ENCODE measurements around the gene COL4A5. TPM values are rescaled to one million over a fixed set of nuclear protein-coding genes. Genes with fewer than 3 reads are reported as not detected.

The COL4A5 gene
- total RNA-seq, 1 experiment from 2014 or later = 138 TPM

DNA sequence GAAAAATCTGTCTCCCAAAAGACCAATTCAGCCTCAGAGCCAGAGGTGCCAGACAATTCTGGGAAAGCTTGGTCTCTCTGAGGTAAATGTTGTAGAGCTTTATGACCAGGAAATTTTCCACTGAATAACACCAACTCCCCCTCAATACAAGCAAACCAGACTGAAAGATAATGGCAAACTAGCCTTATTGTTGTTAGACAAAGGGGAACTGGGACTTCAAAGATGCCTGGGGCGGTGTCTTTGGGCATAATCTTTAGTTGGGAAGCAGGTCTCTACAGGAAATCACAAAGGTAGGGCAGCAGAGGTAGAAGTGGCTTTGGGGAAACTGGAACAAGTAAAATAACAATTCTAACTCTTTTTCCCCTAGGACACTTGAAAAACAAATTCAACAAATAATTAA lies 13.4 kb upstream of the COL4A5 start:
- ChIA-PET POLR2A (interaction anchor here (0.6 kb wide), 1 partner anchor 14 kb away, joined by 3 read pairs; no protein-coding TSS in a partner anchor), CTCF (no interaction called here)
- H3K36me3 Mint-ChIP-seq (ENCODE audit: insufficient read depth, unreplicated experiment) = peaks cover 19% of the 10 kb centered on the region
- intact Hi-C loops (cut with micrococcal nuclease) = no loop called here
- no peak overlapping the region for H3K27ac Mint-ChIP-seq (ENCODE audit: low read depth, unreplicated experiment)
- H3K4me1 Mint-ChIP-seq (ENCODE audit: insufficient read depth, unreplicated experiment) = no peaks in the 10 kb centered on the region
- H3K9me3 Mint-ChIP-seq (ENCODE audit: unreplicated experiment) = no peaks in the 10 kb centered on the region
- H3K4me3 Mint-ChIP-seq (ENCODE audit: unreplicated experiment) = no peak overlapping the region
- peaks cover 97% of the 10 kb centered on the region for H3K27me3 Mint-ChIP-seq (ENCODE audit: insufficient read depth, unreplicated experiment)
- no TSS peak for BruUV-seq (replicated peaks)
- TF ChIP-seq, protein P1, sequence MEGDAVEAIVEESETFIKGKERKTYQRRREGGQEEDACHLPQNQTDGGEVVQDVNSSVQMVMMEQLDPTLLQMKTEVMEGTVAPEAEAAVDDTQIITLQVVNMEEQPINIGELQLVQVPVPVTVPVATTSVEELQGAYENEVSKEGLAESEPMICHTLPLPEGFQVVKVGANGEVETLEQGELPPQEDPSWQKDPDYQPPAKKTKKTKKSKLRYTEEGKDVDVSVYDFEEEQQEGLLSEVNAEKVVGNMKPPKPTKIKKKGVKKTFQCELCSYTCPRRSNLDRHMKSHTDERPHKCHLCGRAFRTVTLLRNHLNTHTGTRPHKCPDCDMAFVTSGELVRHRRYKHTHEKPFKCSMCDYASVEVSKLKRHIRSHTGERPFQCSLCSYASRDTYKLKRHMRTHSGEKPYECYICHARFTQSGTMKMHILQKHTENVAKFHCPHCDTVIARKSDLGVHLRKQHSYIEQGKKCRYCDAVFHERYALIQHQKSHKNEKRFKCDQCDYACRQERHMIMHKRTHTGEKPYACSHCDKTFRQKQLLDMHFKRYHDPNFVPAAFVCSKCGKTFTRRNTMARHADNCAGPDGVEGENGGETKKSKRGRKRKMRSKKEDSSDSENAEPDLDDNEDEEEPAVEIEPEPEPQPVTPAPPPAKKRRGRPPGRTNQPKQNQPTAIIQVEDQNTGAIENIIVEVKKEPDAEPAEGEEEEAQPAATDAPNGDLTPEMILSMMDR (IDR thresholded peaks at IDR 0.05; ENCODE audit: unreplicated experiment) = no peak
- no peak for DNase-seq (ENCODE audit: unreplicated experiment)

- DNase-seq (ENCODE audit: unreplicated experiment) = no peak
- H3K36me3 Mint-ChIP-seq (ENCODE audit: insufficient read depth, unreplicated experiment) = peaks cover 7% of the 10 kb centered on the region
- intact Hi-C loops (cut with micrococcal nuclease) = no loop called here
- H3K4me1 Mint-ChIP-seq (ENCODE audit: insufficient read depth, unreplicated experiment) = peaks cover 3% of the 10 kb centered on the region
- H3K9me3 Mint-ChIP-seq (ENCODE audit: unreplicated experiment) = no peaks in the 10 kb centered on the region
- no TSS peak for BruUV-seq (replicated peaks)
- no peak overlapping the region for H3K27ac Mint-ChIP-seq (ENCODE audit: low read depth, unreplicated experiment)
- CTCF ChIA-PET = interaction anchor here (0.6 to 0.9 kb wide), 2 partner anchors 211 to 235 kb away, joined by 3 to 4 read pairs; no protein-coding TSS in a partner anchor
- TF ChIP-seq, protein P1 (IDR thresholded peaks at IDR 0.05; ENCODE audit: unreplicated experiment) = no peak
- POLR2A ChIA-PET = interaction anchor here (0.7 to 4.4 kb wide), 6 partner anchors 24 to 124 kb away, joined by 3 to 26 read pairs (median 4); no protein-coding TSS in a partner anchor
- no peak overlapping the region for H3K4me3 Mint-ChIP-seq (ENCODE audit: unreplicated experiment)
- peaks cover 67% of the 10 kb centered on the region for H3K27me3 Mint-ChIP-seq (ENCODE audit: insufficient read depth, unreplicated experiment)
Measured at GRCh38 chrX:108435261-108435660, 4.4 kb upstream of the COL4A5 start.

DNA sequence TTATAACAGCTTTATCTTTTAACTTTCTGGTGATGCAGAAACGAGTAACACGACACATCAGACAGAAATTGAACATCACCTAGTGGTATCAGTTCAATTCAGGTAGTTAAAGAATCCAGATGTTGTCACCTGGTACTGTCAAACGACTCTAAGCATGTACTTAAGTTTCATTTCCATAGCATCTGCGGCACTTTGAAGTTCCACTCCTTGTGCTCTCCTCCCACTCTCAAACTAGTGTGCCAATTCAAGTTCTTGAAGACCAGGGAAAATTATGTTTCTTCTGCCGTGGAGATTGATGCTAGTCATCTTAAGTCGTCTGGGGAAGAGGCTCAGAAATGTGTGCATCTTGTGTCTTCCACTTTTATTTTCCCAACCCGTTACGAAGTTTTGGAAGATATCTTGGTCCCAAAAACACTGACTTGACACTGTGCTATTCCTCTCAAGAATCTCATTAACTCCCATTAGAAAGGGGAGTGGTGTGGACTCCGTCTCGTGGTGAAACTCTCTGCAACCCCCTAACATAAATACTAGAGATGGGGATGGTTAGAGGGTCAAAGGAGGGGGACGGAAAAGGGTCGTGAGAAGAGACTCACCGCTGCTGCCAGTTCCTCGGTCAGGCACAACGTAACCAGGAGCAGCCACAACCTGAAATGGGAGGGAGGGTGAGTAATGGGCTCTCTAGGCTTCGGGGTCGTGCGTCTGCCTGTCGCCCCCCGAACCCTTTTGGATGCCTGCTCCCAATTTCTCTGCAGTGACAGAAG lies 2.1 kb upstream of the COL4A5 start:
- Mint-ChIP-seq H3K9me3 (ENCODE audit: unreplicated experiment) (no peaks in the 10 kb centered on the region), H3K4me3 (ENCODE audit: unreplicated experiment) (peak overlapping the region; percentile 88), H3K4me1 (ENCODE audit: insufficient read depth, unreplicated experiment) (peaks cover 3% of the 10 kb centered on the region), H3K36me3 (ENCODE audit: insufficient read depth, unreplicated experiment) (no peaks in the 10 kb centered on the region), H3K27ac (ENCODE audit: low read depth, unreplicated experiment) (peak overlapping the region; percentile 68), H3K27me3 (ENCODE audit: insufficient read depth, unreplicated experiment) (peaks cover 54% of the 10 kb centered on the region)
- ChIA-PET POLR2A (interaction anchor here (0.6 to 7.7 kb wide), 17 partner anchors 10 to 216 kb away, joined by 3 to 152 read pairs (median 4); no protein-coding TSS in a partner anchor), CTCF (interaction anchor here (0.6 kb wide), 1 partner anchor 86 kb away, joined by 3 read pairs; no protein-coding TSS in a partner anchor)
- TF ChIP-seq, protein P1 (IDR thresholded peaks at IDR 0.05; ENCODE audit: unreplicated experiment) = no peak
- no peak for DNase-seq (ENCODE audit: unreplicated experiment)
- intact Hi-C loops (cut with micrococcal nuclease) = loop anchor here (1.0 to 2.0 kb wide), 2 partner anchors 39 to 124 kb away; no protein-coding TSS in a partner anchor
- no TSS peak for BruUV-seq (replicated peaks)

- Mint-ChIP-seq H3K9me3 (ENCODE audit: unreplicated experiment) (no peaks in the 10 kb centered on the region), H3K27me3 (ENCODE audit: insufficient read depth, unreplicated experiment) (peaks cover 48% of the 10 kb centered on the region), H3K27ac (ENCODE audit: low read depth, unreplicated experiment) (peak within 1 kb of the TSS; percentile 91), H3K36me3 (ENCODE audit: insufficient read depth, unreplicated experiment) (no peaks in the 10 kb centered on the region), H3K4me3 (ENCODE audit: unreplicated experiment) (peak within 1 kb of the TSS; percentile 88), H3K4me1 (ENCODE audit: insufficient read depth, unreplicated experiment) (no peaks in the 10 kb centered on the region)
- TF ChIP-seq, protein P1 (IDR thresholded peaks at IDR 0.05; ENCODE audit: unreplicated experiment) = no peak
- DNase-seq (ENCODE audit: unreplicated experiment) = peak; percentile 61
- intact Hi-C loops (cut with micrococcal nuclease) = loop anchor here (1.0 to 2.0 kb wide), 2 partner anchors 39 to 125 kb away; no protein-coding TSS in a partner anchor
- CTCF ChIA-PET = interaction anchor here (0.6 kb wide), 1 partner anchor 87 kb away, joined by 3 read pairs; no protein-coding TSS in a partner anchor
- no TSS peak for BruUV-seq (replicated peaks)
- POLR2A ChIA-PET = interaction anchor here (0.8 to 7.7 kb wide), 16 partner anchors 10 to 217 kb away, joined by 3 to 152 read pairs (median 11); no protein-coding TSS in a partner anchor
Measured at GRCh38 chrX:108438110-108438623, 1.5 kb upstream of the COL4A5 start, which contains the start of gene COL4A6. COL4A6 (minus strand) TSS chrX:108438422; CDS start chrX:108438196, 226 bp downstream.

Data from MCF 10A (cell line).